WTC11 (cell line): ENCODE data around the gene MAPKAPK3. TPM values are rescaled to one million over a fixed set of nuclear protein-coding genes. Genes with fewer than 3 reads are reported as not detected.

Experiments used
- ATAC-seq: fragments of 200-7000 bp; cut with Tn5 transposase; 2 replicates; pipeline ENCODE4 v1.10.0; 2021; ENCODE audit warnings: mild to moderate bottlenecking, moderate library complexity
- CTCF ChIA-PET: fragments of 300-600 bp; sonication (Branson Sonifier 250); formaldehyde crosslinking; loops from one replicate; lab custom pipeline; 2021; ENCODE audit warnings: antibody characterized with exemption; lab: Charles Lee
- POLR2A ChIA-PET: fragments of 350-600 bp; sonication (Branson Sonifier 250); formaldehyde crosslinking; loops from one replicate; lab custom pipeline; 2021; ENCODE audit warnings: antibody characterized with exemption; lab: Charles Lee
- DNase-seq: peaks from one replicate; pipeline ENCODE4 v3.0.0; 2021; ENCODE audit warnings: low spot score
- H3K27ac Mint-ChIP-seq: 2 replicates; pipeline ENCODE4 v1.8.0; 2021; ENCODE audit warnings: mixed read lengths
- H3K27me3 Mint-ChIP-seq: 2 replicates; pipeline ENCODE4 v1.8.0; 2021; ENCODE audit warnings: low read depth, mild to moderate bottlenecking, moderate library complexity, mixed read lengths
- H3K36me3 Mint-ChIP-seq: 2 replicates; pipeline ENCODE4 v1.8.0; 2021; ENCODE audit warnings: mixed read lengths
- H3K4me1 Mint-ChIP-seq: 2 replicates; pipeline ENCODE4 v1.8.0; 2022; ENCODE audit warnings: mixed read lengths
- H3K4me3 Mint-ChIP-seq: 2 replicates; pipeline ENCODE4 v1.8.0; 2021; ENCODE audit warnings: mild to moderate bottlenecking, moderate library complexity, mixed read lengths
- H3K9me3 Mint-ChIP-seq: 2 replicates; pipeline ENCODE4 v1.8.0; 2021; ENCODE audit warnings: mixed read lengths
- ARID4B ChIP-seq: sonication (generic); formaldehyde crosslinking; IDR thresholded peaks from 2 replicates; pipeline ENCODE4 v1.8.0; 2023; ENCODE audit warnings: missing genetic modification reagents, mild to moderate bottlenecking, borderline replicate concordance
- ATF2 ChIP-seq: sonication (generic); formaldehyde crosslinking; IDR thresholded peaks from 2 replicates; pipeline ENCODE4 v1.8.1; 2022; ENCODE audit warnings: low read depth, missing genetic modification reagents, borderline replicate concordance
- CBFB ChIP-seq: sonication (generic); formaldehyde crosslinking; IDR thresholded peaks from 2 replicates; pipeline ENCODE4 v1.8.1; 2022; ENCODE audit warnings: mild to moderate bottlenecking, low read depth, missing genetic modification reagents
- E2F5 ChIP-seq: sonication (generic); formaldehyde crosslinking; IDR thresholded peaks from 2 replicates; pipeline ENCODE4 v1.8.1; 2022; ENCODE audit warnings: mild to moderate bottlenecking, moderate library complexity, missing genetic modification reagents
- GTF2I ChIP-seq: fragments of 250-450 bp; sonication (Bioruptor Pico); conservative IDR thresholded peaks from 2 replicates; pipeline ENCODE4 v1.4.0; 2021; ENCODE audit warnings: mild to moderate bottlenecking
- JUN ChIP-seq: sonication (generic); formaldehyde crosslinking; IDR thresholded peaks from 2 replicates; pipeline ENCODE4 v1.8.0; 2023; ENCODE audit warnings: mild to moderate bottlenecking, missing genetic modification reagents
- MAX ChIP-seq: sonication (generic); formaldehyde crosslinking; IDR thresholded peaks from 2 replicates; pipeline ENCODE4 v1.8.0; 2022; ENCODE audit warnings: mild to moderate bottlenecking, missing genetic modification reagents
- NFATC4 ChIP-seq: fragments of 250-450 bp; sonication (Bioruptor Pico); IDR thresholded peaks from 2 replicates; pipeline ENCODE4 v1.9.0; 2021; ENCODE audit warnings: mild to moderate bottlenecking
- NFYB ChIP-seq: sonication (generic); formaldehyde crosslinking; conservative IDR thresholded peaks from 2 replicates; pipeline ENCODE4 v1.8.0; 2022; ENCODE audit warnings: low read depth, missing genetic modification reagents
- RELA ChIP-seq: sonication (generic); formaldehyde crosslinking; IDR thresholded peaks from 2 replicates; pipeline ENCODE4 v1.8.1; 2022; ENCODE audit warnings: missing genetic modification reagents, mild to moderate bottlenecking, borderline replicate concordance
- SP1 ChIP-seq: sonication (generic); formaldehyde crosslinking; conservative IDR thresholded peaks from 2 replicates; pipeline ENCODE4 v1.8.1; 2022; ENCODE audit warnings: missing genetic modification reagents
- STAT6 ChIP-seq: sonication (generic); formaldehyde crosslinking; conservative IDR thresholded peaks from 2 replicates; pipeline ENCODE4 v1.8.1; 2023; ENCODE audit warnings: mild to moderate bottlenecking, low read depth, missing genetic modification reagents, moderate library complexity
- USF2 ChIP-seq: sonication (generic); formaldehyde crosslinking; IDR thresholded peaks from 2 replicates; pipeline ENCODE4 v1.8.1; 2023; ENCODE audit warnings: mild to moderate bottlenecking, missing genetic modification reagents, moderate library complexity
- ZBTB21 ChIP-seq: sonication (generic); formaldehyde crosslinking; IDR thresholded peaks from 2 replicates; pipeline ENCODE4 v1.8.1; 2023; ENCODE audit warnings: mild to moderate bottlenecking, missing genetic modification reagents, borderline replicate concordance
- ZNF138 ChIP-seq: sonication (generic); formaldehyde crosslinking; conservative IDR thresholded peaks from 2 replicates; pipeline ENCODE4 v1.8.1; 2022; ENCODE audit warnings: mild to moderate bottlenecking, moderate library complexity, missing genetic modification reagents
- ZNF425 ChIP-seq: fragments of 250-450 bp; sonication (Bioruptor Pico); conservative IDR thresholded peaks from 2 replicates; pipeline ENCODE4 v1.9.0; 2021; ENCODE audit warnings: mild to moderate bottlenecking
- total RNA-seq: library from RNA; stranded (reverse); gene quantifications from 3 replicates; pipeline ENCODE4 v1.2.3, GENCODE V29; 2021

Gene MAPKAPK3
- total RNA-seq, 1 experiment from 2014 or later = 60.2 TPM

GRCh38 chr3:50617096-50617791 lies at the start of gene MAPKAPK3 (continued):
- TF ChIP-seq STAT6 (no peak), NFATC4 (no peak), E2F5 (CRISPR knock-in tag) (0 out of 2 replicates have a peak, but pooled peaks have one; percentile 25)

GRCh38 chr3:50567386-50568167 lies 49.4 kb upstream of the MAPKAPK3 start, which contains the start of gene C3orf18:
Gene C3orf18, minus strand, starts transcription at chr3:50567747. Its CDS starts 2,048 bp downstream, at chr3:50565699.
- peak; percentile 81 for ATAC-seq
- ChIA-PET POLR2A (interaction anchor here (0.6 to 0.7 kb wide), 2 partner anchors 12 to 230 kb away, joined by 3 to 4 read pairs; no protein-coding TSS in a partner anchor), CTCF (interaction anchor here (0.5 to 1.9 kb wide), 18 partner anchors 10 to 321 kb away, joined by 3 to 22 read pairs (median 4); partner anchors contain the start of genes CISH, CYB561D2, MAPKAPK3 and NPRL2)
- Mint-ChIP-seq H3K36me3 (no peaks in the 10 kb centered on the region), H3K27me3 (peaks cover 17% of the 10 kb centered on the region), H3K27ac (peak within 1 kb of the TSS; percentile 91), H3K4me3 (peak within 1 kb of the TSS; percentile 96), H3K9me3 (no peaks in the 10 kb centered on the region), H3K4me1 (peaks cover 17% of the 10 kb centered on the region)
- TF ChIP-seq ARID4B (CRISPR knock-in tag) (peak; percentile 24; the same call in 1 of the 2 replicates), ZNF138 (CRISPR knock-in tag) (0 out of 2 replicates have a peak, but pooled peaks have one; percentile 33), ATF2 (CRISPR knock-in tag) (no peak), ZBTB21 (CRISPR knock-in tag) (0 out of 2 replicates have a peak, but pooled peaks have one; percentile 32), GTF2I (CRISPR knock-in tag) (peak; percentile 96), SP1 (CRISPR knock-in tag) (peak; percentile 91), NFYB (peak; percentile 98), RELA (CRISPR knock-in tag) (peak; percentile 15; the same call in 1 of the 2 replicates), USF2 (CRISPR knock-in tag) (peak; percentile 18; the same call in 1 of the 2 replicates), ZNF425 (CRISPR knock-in tag) (no peak), JUN (CRISPR knock-in tag) (no peak), MAX (CRISPR knock-in tag) (peak; percentile 68; the same call in 1 of the 2 replicates), CBFB (CRISPR knock-in tag) (peak; percentile 79; the same call in 1 of the 2 replicates)
- DNase-seq = peak; percentile 93
